Stimulated activated CD8-positive, alpha-beta memory T cell treated with anti-CD3 and anti-CD28 coated beads, Interleukin-15, amount 100 ng/mL, for 24 hours (primary cell): ENCODE data around the gene EEF1AKMT4.

Experiments
- DNase-seq: peaks from one replicate; pipeline ENCODE4 v3.0.0-alpha.2; 2020; ENCODE audit warnings: low read depth

Gene EEF1AKMT4

GRCh38 chr3:184249412-184250166, at the start of gene EEF1AKMT4:
Gene EEF1AKMT4 (plus strand): TSS chr3:184249672. CDS start chr3:184249695, 23 bp downstream.
- DNase-seq, result peak; percentile 74

GRCh38 chr3:184200825-184201224, 48.6 kb upstream of the EEF1AKMT4 start:
- DNase-seq, result no peak

- DNase-seq, result no peak
These were observed 45.9 kb upstream of the EEF1AKMT4 start for GRCh38 chr3:184203526-184203925.

GRCh38 chr3:184209146-184209923, 40.1 kb upstream of the EEF1AKMT4 start:
- DNase-seq, result no peak

GRCh38 chr3:184211297-184211696, 38.2 kb upstream of the EEF1AKMT4 start:
- no peak for DNase-seq

GRCh38 chr3:184211718-184212117, 37.8 kb upstream of the EEF1AKMT4 start:
- no peak for DNase-seq

- no peak for DNase-seq
These were observed 30.7 kb upstream of the EEF1AKMT4 start for GRCh38 chr3:184218814-184219213.

GRCh38 chr3:184222521-184222920, 27.0 kb upstream of the EEF1AKMT4 start:
- no peak for DNase-seq

GRCh38 chr3:184223946-184224345, 25.5 kb upstream of the EEF1AKMT4 start:
- DNase-seq, result no peak

GRCh38 chr3:184227481-184227935, 22.0 kb upstream of the EEF1AKMT4 start:
- no peak for DNase-seq

GRCh38 chr3:184228376-184229137, 20.9 kb upstream of the EEF1AKMT4 start:
- no peak for DNase-seq

GRCh38 chr3:184229394-184230080, 19.9 kb upstream of the EEF1AKMT4 start, which contains the start of gene VWA5B2:
Gene VWA5B2 (plus strand): TSS chr3:184229585. CDS start chr3:184230529, 944 bp downstream.
- DNase-seq, result peak; percentile 44

GRCh38 chr3:184230081-184230602, 19.3 kb upstream of the EEF1AKMT4 start:
- DNase-seq, result no peak

GRCh38 chr3:184230603-184231528, 18.6 kb upstream of the EEF1AKMT4 start:
- DNase-seq, result no peak

- DNase-seq, result no peak
These were observed 17.8 kb upstream of the EEF1AKMT4 start for GRCh38 chr3:184231671-184232070.

- no peak for DNase-seq
These were observed 16.2 kb upstream of the EEF1AKMT4 start for GRCh38 chr3:184233127-184233843.

- no peak for DNase-seq
These were observed 15.2 kb upstream of the EEF1AKMT4 start for GRCh38 chr3:184234224-184234623.

- DNase-seq, result no peak
These were observed 14.6 kb upstream of the EEF1AKMT4 start for GRCh38 chr3:184234671-184235380.
